PC-3 (cell line): ENCODE data around the gene ADSS1.

Experiments
- CTCF ChIP-seq: fragments of 300-600 bp; sonication (generic); conservative IDR thresholded peaks from 2 replicates; pipeline ENCODE4 v1.5.1; 2017; ENCODE audit warnings: antibody characterized with exemption, low read depth, mild to moderate bottlenecking, low read length
- EZH2 ChIP-seq: fragments of 300-600 bp; sonication (generic); IDR thresholded peaks from one replicate; pipeline ENCODE4 v1.6.1; 2017; ENCODE audit warnings: antibody characterized with exemption, mild to moderate bottlenecking, low read length; ENCODE audit not compliant: unreplicated experiment

DNA sequence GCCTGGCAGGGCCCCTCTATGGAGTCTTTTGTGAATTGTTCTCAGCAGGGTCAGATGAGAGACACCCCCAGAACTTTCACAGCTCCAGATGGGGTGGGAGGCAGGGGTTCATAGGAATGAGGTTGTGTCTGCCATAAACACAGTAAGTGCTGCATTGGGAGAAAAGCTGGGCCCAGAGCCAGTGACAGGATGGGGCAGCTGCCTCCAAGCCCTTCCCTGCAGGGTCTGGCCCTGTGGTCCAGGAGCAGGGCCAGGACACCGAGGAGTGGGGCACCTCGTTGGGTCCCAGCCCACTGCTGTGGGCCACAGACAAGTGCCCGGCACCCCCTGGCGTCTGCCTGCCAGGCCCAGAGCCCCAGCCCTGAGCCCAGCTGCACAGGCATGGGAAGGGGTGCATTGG is 21.4 kb upstream of the ADSS1 start:
- TF ChIP-seq CTCF = no peak
- no peak for TF ChIP-seq EZH2
